GM13976 (cell line): ENCODE data around the gene SLCO1A2.

Source experiments
- DNase-seq: peaks from one replicate; pipeline ENCODE4 v3.0.0; 2012; ENCODE audit warnings: low spot score
- CTCF ChIP-seq: IDR thresholded peaks from 2 replicates; pipeline ENCODE4 v1.5.1; 2012; ENCODE audit warnings: borderline replicate concordance, mild to moderate bottlenecking; ENCODE audit not compliant: insufficient read depth; ENCODE audit errors: extremely low read depth, missing control alignments, control extremely low read depth
- in situ Hi-C: fragments of 300-500 bp; cut with MboI; formaldehyde crosslinking; loops from one replicate; pipeline ENCODE4 v1.12.0; 2022; ENCODE audit warnings: low sequenced_read_pairs, mixed read lengths, inconsistent platforms; ENCODE audit not compliant: unreplicated experiment

The SLCO1A2 gene

GRCh38 chr12:21343636-21344035, 8.9 kb upstream of the SLCO1A2 start:
- TF ChIP-seq CTCF = no peak
- no peak for DNase-seq
- in situ Hi-C loops = no loop called here

- TF ChIP-seq CTCF = no peak
- DNase-seq = no peak
- in situ Hi-C loops = no loop called here
These were observed 7.1 kb upstream of the SLCO1A2 start for GRCh38 chr12:21341769-21342168.

GRCh38 chr12:21340403-21340802, 5.7 kb upstream of the SLCO1A2 start:
- no peak for TF ChIP-seq CTCF
- no peak for DNase-seq
- in situ Hi-C loops = no loop called here

DNA sequence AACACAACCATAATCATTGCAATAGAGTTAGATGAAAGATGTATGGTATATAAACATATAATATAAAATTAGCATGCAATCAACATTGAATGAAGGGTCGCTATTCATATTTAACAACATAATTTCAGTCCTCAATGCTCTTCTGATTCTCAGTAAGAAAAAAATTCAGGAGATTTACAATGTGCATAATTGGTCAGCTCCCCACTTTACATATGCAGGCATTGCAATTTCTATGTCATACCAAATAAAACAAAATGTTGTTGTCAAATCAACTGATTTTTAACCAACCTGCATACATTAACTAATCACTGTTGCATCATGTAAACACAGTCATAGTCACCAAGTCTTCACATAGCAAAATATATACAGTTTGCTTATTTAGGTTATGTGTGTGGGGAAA, 5.2 kb upstream of the SLCO1A2 start:
- DNase-seq = no peak
- in situ Hi-C loops = no loop called here
- TF ChIP-seq CTCF = no peak

DNA sequence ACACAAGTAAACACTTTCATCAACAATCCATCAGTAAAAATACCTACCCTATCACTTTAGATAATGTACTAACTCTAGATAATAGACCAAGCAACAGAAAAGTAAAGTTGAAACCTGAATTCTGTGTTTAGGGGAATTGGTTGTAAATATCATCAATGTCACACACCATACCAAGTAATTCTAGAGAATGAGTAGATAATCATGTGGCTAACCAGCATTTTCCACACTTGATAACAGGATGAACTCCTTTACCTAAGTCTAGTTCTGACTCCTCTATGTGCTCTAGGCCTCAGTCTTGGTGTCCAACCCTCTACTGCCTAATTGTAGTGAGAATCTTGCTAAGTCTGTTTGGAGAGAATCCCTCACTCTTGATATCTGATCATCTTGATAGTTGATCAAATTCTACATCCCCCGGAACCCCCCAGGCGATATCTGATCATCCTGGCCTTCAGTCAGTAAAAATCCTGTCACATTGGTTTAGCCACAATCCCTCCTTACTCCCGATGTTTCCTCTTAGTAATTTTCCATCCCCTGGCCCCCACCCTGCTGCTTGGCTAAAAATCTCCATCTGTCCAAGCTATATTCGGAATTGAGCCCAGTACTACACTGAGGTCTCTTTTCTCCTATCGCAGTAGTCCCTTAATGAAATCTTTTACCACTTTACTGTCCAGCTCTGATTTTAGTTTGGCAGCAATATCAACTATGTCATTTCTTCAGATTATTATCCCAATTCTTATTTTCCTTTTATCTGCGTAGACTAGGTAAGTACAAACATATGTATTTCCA, 3.4 kb upstream of the SLCO1A2 start:
- in situ Hi-C loops = no loop called here
- DNase-seq = no peak
- no peak for TF ChIP-seq CTCF

- TF ChIP-seq CTCF = no peak
- DNase-seq = no peak
- in situ Hi-C loops = no loop called here
These were observed 2.7 kb upstream of the SLCO1A2 start for GRCh38 chr12:21337453-21337852.
